Measurements from ENCODE around the gene MDM4.

The MDM4 gene

GRCh38 chr1:204578867-204579664, 62.9 kb downstream of the MDM4 start:
- no peak for DNase-seq (ENCODE audit: low spot score)

GRCh38 chr1:204579681-204580080, 63.5 kb downstream of the MDM4 start:
- DNase-seq (ENCODE audit: low spot score): no peak

- DNase-seq (ENCODE audit: low spot score): no peak
Measured at GRCh38 chr1:204580862-204581261, 64.7 kb downstream of the MDM4 start.

GRCh38 chr1:204581759-204582158, 65.6 kb downstream of the MDM4 start:
- DNase-seq (ENCODE audit: low spot score): no peak

GRCh38 chr1:204583909-204584632, 67.9 kb downstream of the MDM4 start:
- DNase-seq (ENCODE audit: low spot score): no peak

- no peak for DNase-seq (ENCODE audit: low spot score)
Measured at GRCh38 chr1:204584699-204585372, 68.6 kb downstream of the MDM4 start.

- DNase-seq (ENCODE audit: low spot score): no peak
Measured at GRCh38 chr1:204587621-204588020, 71.4 kb downstream of the MDM4 start.

GRCh38 chr1:204588826-204589225, 72.6 kb downstream of the MDM4 start:
- DNase-seq (ENCODE audit: low spot score): no peak

GRCh38 chr1:204589409-204590038, 73.3 kb downstream of the MDM4 start:
- no peak for DNase-seq (ENCODE audit: low spot score)

- DNase-seq (ENCODE audit: low spot score): no peak
Measured at GRCh38 chr1:204591473-204592090, 75.4 kb downstream of the MDM4 start.

GRCh38 chr1:204592246-204592948, 76.2 kb downstream of the MDM4 start:
- DNase-seq (ENCODE audit: low spot score): no peak

GRCh38 chr1:204598319-204598969, 82.2 kb downstream of the MDM4 start:
- DNase-seq (ENCODE audit: low spot score): no peak

GRCh38 chr1:204599098-204599497, 82.9 kb downstream of the MDM4 start:
- no peak for DNase-seq (ENCODE audit: low spot score)

GRCh38 chr1:204599596-204599995, 83.4 kb downstream of the MDM4 start:
- no peak for DNase-seq (ENCODE audit: low spot score)

- no peak for DNase-seq (ENCODE audit: low spot score)
Measured at GRCh38 chr1:204600203-204600602, 84.0 kb downstream of the MDM4 start.

GRCh38 chr1:204600968-204601367, 84.8 kb downstream of the MDM4 start:
- DNase-seq (ENCODE audit: low spot score): peak; percentile 42

- DNase-seq (ENCODE audit: low spot score): no peak
Measured at GRCh38 chr1:204602111-204602579, 85.9 kb downstream of the MDM4 start.

GRCh38 chr1:204602871-204603542, 86.8 kb downstream of the MDM4 start:
- no peak for DNase-seq (ENCODE audit: low spot score)

GRCh38 chr1:204605791-204606190, 89.6 kb downstream of the MDM4 start:
- no peak for DNase-seq (ENCODE audit: low spot score)

Data from HuH-7 (cell line).